Stomach (tissue), 4 donors: Measurements from ENCODE around the gene BMPR1B.

Experiments used
- CTCF ChIP-seq, 7 experiments: fragments of 450-650 bp in 4 of 7; fragments of 200-600 bp in 3 of 7; sonication (generic) in 3 of 7; IDR thresholded peaks; one replicate each; pipeline ENCODE4 v1.5.1; 2016 to 2019; ENCODE audit warnings: antibody characterized with exemption in 7 of 7, control low read depth in 2 of 7, mild to moderate bottlenecking in 1 of 7
- EP300 ChIP-seq: sonication (generic); formaldehyde crosslinking; IDR thresholded peaks from one replicate; pipeline ENCODE4 v1.6.1; 2017; ENCODE audit warnings: antibody characterized with exemption
- POLR2A ChIP-seq, 4 donors: fragments of 450-650 bp; IDR thresholded peaks; one replicate each; pipeline ENCODE4 v1.6.1; 2016; ENCODE audit warnings: antibody characterized with exemption in 4 of 4, control low read depth in 2 of 4, mild to moderate bottlenecking in 1 of 4, moderate library complexity in 1 of 4
- POLR2AphosphoS5 ChIP-seq, 3 donors: sonication (generic); formaldehyde crosslinking; IDR thresholded peaks; one replicate each; pipeline ENCODE4 v1.6.1; 2016; ENCODE audit warnings: antibody characterized with exemption in 3 of 3

- TF ChIP-seq CTCF (IDR thresholded peaks at IDR 0.05) (no peak), POLR2AphosphoS5 (IDR thresholded peaks at IDR 0.05) (no peak), POLR2A (IDR thresholded peaks at IDR 0.05) (no peak), EP300 (no peak)
Observed at GRCh38 chr4:95017305-95018064, 259.7 kb downstream of the BMPR1B start.
